Measurements from ENCODE around the gene DTWD1. TPM values are rescaled to one million over a fixed set of nuclear protein-coding genes. Genes with fewer than 3 reads are reported as not detected.
"Not testable (repeated sequence)": the region's sequence is repeated elsewhere in the genome, so short reads cannot be mapped to it uniquely, and the experiment has no call there.

The DTWD1 gene, protein sequence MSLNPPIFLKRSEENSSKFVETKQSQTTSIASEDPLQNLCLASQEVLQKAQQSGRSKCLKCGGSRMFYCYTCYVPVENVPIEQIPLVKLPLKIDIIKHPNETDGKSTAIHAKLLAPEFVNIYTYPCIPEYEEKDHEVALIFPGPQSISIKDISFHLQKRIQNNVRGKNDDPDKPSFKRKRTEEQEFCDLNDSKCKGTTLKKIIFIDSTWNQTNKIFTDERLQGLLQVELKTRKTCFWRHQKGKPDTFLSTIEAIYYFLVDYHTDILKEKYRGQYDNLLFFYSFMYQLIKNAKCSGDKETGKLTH
- total RNA-seq (2021): 21.1 and 24.5 TPM in 2 replicates
- percentile 77 among the genes with signal in this experiment for Bru-seq, nascent RNA
- percentile 77 among the genes with signal in this experiment for BruChase-seq, experiment 1, labeled RNA remaining after a 2-hour chase
- BruChase-seq, experiment 2, labeled RNA remaining after a 6-hour chase: percentile 60 among the genes with signal in this experiment
- long read RNA-seq, full-length matches to known transcripts: 38 of 49 reads
- long read RNA-seq, partial matches to known transcripts: 5 of 49 reads
- long read RNA-seq, other reads (novel, unspliced or antisense): 6 of 49 reads

DNA sequence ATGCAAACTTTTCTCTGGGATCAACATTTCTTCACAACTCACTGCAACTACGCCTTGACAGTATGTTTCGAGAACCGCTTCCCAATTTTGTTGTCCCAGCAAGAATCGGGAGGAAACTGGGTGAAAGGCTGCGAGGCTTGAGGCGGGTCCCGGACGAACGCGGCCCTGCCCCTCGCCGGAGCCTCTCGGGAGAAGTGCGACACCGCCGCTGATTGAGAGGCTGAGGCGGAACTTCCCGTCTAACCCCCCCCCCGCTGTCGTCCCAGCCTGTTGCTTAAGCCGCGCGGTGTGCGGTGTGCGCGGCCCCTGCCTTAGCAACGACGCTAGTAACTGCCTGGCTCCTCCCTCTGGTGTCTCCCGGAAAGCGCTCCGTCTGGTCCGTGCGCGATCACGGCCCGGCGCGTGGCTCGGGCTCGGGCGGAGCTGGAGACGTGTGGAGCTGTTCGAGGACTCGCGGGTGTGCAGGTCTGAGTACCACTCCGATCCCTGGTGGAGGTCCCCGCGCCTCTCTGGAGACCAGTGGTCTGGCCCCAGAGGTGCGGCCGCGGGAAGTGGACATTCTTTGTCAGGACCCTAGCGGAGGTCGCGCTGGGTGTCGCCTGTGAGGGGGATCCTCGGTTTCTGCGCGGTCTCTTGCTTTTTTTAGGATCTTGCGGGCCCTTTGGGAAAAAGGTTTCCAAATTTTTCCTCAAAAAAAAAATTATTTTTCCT, at the start of gene DTWD1, which contains the start of gene FAM227B:
DTWD1 (plus strand) TSS at position 391 of the 711 bp plus-strand sequence. CDS start 4,120 bp downstream, outside the sequence.
FAM227B (minus strand) TSS at position 161 of the 711 bp plus-strand sequence. CDS start 5,647 bp downstream, outside the sequence.
- CTCF ChIA-PET: interaction anchor here (0.7 kb wide), 1 partner anchor 754 kb away, joined by 17 read pairs; no protein-coding TSS in a partner anchor
- intact Hi-C loops (cut with micrococcal nuclease; ENCODE audit: unreplicated experiment): loop anchor here (10.0 kb wide), 1 partner anchor 466 kb away; the partner anchor contains the start of gene COPS2
- H3K79me2 ChIP-seq (ENCODE audit: low read depth): peaks cover 27% of the 10 kb centered on the region

DNA sequence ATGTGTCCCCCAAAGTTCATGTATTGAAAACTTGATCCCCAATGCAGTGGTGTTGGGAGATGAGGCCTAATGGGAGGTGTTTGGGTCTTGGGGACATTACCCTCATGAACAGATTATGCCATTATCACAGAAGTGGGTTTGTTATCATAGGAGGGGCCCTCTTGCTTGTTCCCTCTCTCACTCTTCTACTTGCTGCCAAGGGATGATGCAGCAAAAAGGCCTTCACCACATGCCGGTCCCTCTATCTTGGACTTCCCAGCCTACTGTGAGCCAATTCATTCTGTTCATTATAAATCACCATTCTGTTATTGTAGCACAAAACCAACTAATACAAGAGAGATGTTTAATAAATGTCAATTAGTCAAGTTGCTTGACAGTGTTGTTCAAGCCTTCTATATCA, 47.4 kb upstream of the DTWD1 start:
- Histone ChIP-seq H3K79me2 (ENCODE audit: low read depth) (no peaks in the 10 kb centered on the region), H3F3A (ENCODE audit: insufficient read depth, low read depth) (no peaks in the 10 kb centered on the region), H3K27me3 (ENCODE audit: insufficient read depth, low read depth) (no peaks in the 10 kb centered on the region), H4K20me1 (ENCODE audit: insufficient read depth) (no peaks in the 10 kb centered on the region), H3K4me3 (no peak overlapping the region), H3K9me2 (ENCODE audit: insufficient read depth) (no peaks in the 10 kb centered on the region), H3K27ac (no peak overlapping the region), H2AFZ (no peak overlapping the region), H3K4me2 (no peak overlapping the region), H3K36me3 (ENCODE audit: low read depth) (no peaks in the 10 kb centered on the region), H3K4me1 (replicated peaks; ENCODE audit: insufficient read depth) (no peaks in the 10 kb centered on the region), H3K9me3 (ENCODE audit: insufficient read depth, low read depth) (no peaks in the 10 kb centered on the region)
- intact Hi-C loops (cut with micrococcal nuclease; ENCODE audit: unreplicated experiment): no loop called here
- CTCF ChIA-PET: no interaction called here
- TF ChIP-seq, protein P1, sequence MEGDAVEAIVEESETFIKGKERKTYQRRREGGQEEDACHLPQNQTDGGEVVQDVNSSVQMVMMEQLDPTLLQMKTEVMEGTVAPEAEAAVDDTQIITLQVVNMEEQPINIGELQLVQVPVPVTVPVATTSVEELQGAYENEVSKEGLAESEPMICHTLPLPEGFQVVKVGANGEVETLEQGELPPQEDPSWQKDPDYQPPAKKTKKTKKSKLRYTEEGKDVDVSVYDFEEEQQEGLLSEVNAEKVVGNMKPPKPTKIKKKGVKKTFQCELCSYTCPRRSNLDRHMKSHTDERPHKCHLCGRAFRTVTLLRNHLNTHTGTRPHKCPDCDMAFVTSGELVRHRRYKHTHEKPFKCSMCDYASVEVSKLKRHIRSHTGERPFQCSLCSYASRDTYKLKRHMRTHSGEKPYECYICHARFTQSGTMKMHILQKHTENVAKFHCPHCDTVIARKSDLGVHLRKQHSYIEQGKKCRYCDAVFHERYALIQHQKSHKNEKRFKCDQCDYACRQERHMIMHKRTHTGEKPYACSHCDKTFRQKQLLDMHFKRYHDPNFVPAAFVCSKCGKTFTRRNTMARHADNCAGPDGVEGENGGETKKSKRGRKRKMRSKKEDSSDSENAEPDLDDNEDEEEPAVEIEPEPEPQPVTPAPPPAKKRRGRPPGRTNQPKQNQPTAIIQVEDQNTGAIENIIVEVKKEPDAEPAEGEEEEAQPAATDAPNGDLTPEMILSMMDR (conservative IDR thresholded peaks at IDR 0.05): no peak
- no peak for TF ChIP-seq EZH2 (IDR thresholded peaks at IDR 0.05; ENCODE audit: low read depth)
- POLR2A ChIA-PET (ENCODE audit: unreplicated experiment): no interaction called here
- no TSS peak for BruUV-seq (replicated peaks)
- DNase-seq: no peak

More for the DNA sequence above, at the start of gene DTWD1, which contains the start of gene FAM227B:
- DNase-seq: peak; percentile 86 to 88
- Histone ChIP-seq H3K9me3 (ENCODE audit: insufficient read depth, low read depth) (peaks cover 4% of the 10 kb centered on the region), H3K9me2 (ENCODE audit: insufficient read depth) (no peaks in the 10 kb centered on the region; the same call in 1 of the 2 replicates), H3F3A (ENCODE audit: insufficient read depth, low read depth) (peaks cover 13% of the 10 kb centered on the region; the same call in 1 of the 2 replicates), H4K20me1 (ENCODE audit: insufficient read depth) (no peaks in the 10 kb centered on the region), H3K4me2 (peak within 1 kb of the TSS; percentile 86), H3K27ac (peak within 1 kb of the TSS; percentile 75), H3K36me3 (ENCODE audit: low read depth) (peaks cover 12% of the 10 kb centered on the region), H3K4me3 (peak within 1 kb of the TSS; percentile 98), H2AFZ (peak within 1 kb of the TSS; percentile 99), H3K4me1 (replicated peaks; ENCODE audit: insufficient read depth) (peaks cover 13% of the 10 kb centered on the region), H3K27me3 (ENCODE audit: insufficient read depth, low read depth) (no peaks in the 10 kb centered on the region)
- POLR2A ChIA-PET (ENCODE audit: unreplicated experiment): interaction anchor here (0.6 kb wide), 1 partner anchor 575 kb away, joined by 4 read pairs; no protein-coding TSS in a partner anchor
- TF ChIP-seq, protein P1 (conservative IDR thresholded peaks at IDR 0.05): no peak
- no peak for TF ChIP-seq EZH2 (IDR thresholded peaks at IDR 0.05; ENCODE audit: low read depth)
- TSS peak; percentile 57 for BruUV-seq (replicated peaks)

DNA sequence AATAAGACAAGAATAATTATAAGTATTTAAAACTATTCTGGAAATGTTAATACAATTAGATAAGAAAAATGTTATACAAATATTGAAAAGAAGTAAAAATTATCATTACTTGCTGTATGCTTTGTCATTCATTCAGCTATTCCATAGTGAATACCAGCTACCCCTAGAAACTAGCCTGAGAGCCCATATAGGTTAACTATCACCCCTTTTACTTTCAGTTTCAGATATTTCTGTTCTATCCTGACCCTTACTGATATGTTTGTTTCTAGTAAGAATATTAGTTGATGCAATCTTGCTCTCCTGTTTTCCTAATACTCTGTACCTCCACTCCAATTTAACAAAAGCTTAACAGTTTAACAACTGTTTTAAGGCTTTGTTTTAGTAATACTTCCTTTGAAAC, 31.8 kb upstream of the DTWD1 start:
- H3K27ac ChIP-seq: no peak overlapping the region
- BruUV-seq (replicated peaks): no TSS peak
- no peaks in the 10 kb centered on the region for H3K4me1 ChIP-seq (replicated peaks; ENCODE audit: insufficient read depth)
- TF ChIP-seq, protein P1 (conservative IDR thresholded peaks at IDR 0.05): no peak
- TF ChIP-seq EZH2 (IDR thresholded peaks at IDR 0.05; ENCODE audit: low read depth): no peak
- H3K9me2 ChIP-seq (ENCODE audit: insufficient read depth): no peaks in the 10 kb centered on the region
- ChIA-PET CTCF (no interaction called here), POLR2A (ENCODE audit: unreplicated experiment) (no interaction called here)
- no peak overlapping the region for H2AFZ ChIP-seq
- no peaks in the 10 kb centered on the region for H4K20me1 ChIP-seq (ENCODE audit: insufficient read depth)
- H3K27me3 ChIP-seq (ENCODE audit: insufficient read depth, low read depth): no peaks in the 10 kb centered on the region
- no peak overlapping the region for H3K4me3 ChIP-seq
- intact Hi-C loops (cut with micrococcal nuclease; ENCODE audit: unreplicated experiment): no loop called here
- no peak overlapping the region for H3K4me2 ChIP-seq
- no peak for DNase-seq
- no peaks in the 10 kb centered on the region for H3K79me2 ChIP-seq (ENCODE audit: low read depth)
- no peaks in the 10 kb centered on the region for H3K9me3 ChIP-seq (ENCODE audit: insufficient read depth, low read depth)
- no peaks in the 10 kb centered on the region for H3F3A ChIP-seq (ENCODE audit: insufficient read depth, low read depth)
- no peaks in the 10 kb centered on the region for H3K36me3 ChIP-seq (ENCODE audit: low read depth)

DNA sequence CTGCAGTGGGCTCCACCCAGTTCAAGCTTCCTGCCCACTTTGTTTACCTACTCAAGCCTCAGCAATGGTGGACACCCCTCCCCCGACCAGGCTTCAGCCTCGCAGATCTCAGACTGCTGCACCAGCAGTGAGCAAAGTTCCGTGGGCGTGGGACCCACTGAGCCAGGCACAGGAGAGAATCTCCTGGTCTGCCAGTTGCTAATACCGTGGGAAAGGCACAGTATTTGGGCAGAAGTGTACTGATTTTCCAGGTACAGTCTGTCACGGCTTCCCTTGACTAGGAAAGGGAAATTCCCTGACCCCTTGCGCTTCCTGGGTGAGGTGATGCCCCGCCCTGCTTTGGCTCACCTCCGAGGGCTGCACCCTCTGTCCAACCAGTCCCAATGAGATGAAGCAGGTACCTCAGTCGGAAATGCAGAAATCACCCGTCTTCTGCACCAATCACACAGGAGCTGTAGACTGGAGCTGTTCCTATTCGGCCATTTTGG, 28.0 kb upstream of the DTWD1 start:
- BruUV-seq (replicated peaks); intact Hi-C loops (cut with micrococcal nuclease; ENCODE audit: unreplicated experiment); H3F3A ChIP-seq (ENCODE audit: insufficient read depth, low read depth); H3K4me2 ChIP-seq; H3K4me1 ChIP-seq (replicated peaks; ENCODE audit: insufficient read depth); H3K79me2 ChIP-seq (ENCODE audit: low read depth); H3K9me3 ChIP-seq (ENCODE audit: insufficient read depth, low read depth); H3K36me3 ChIP-seq (ENCODE audit: low read depth); H2AFZ ChIP-seq; H3K9me2 ChIP-seq (ENCODE audit: insufficient read depth); H3K27ac ChIP-seq; H3K27me3 ChIP-seq (ENCODE audit: insufficient read depth, low read depth); H3K4me3 ChIP-seq; H4K20me1 ChIP-seq (ENCODE audit: insufficient read depth); CTCF ChIA-PET: not testable (repeated sequence)
- POLR2A ChIA-PET (ENCODE audit: unreplicated experiment): interaction anchor here (0.6 kb wide), 1 partner anchor 23 kb away, joined by 4 read pairs; no protein-coding TSS in a partner anchor
- DNase-seq: peak in 1 of 2 experiments; percentile 5
